GM12878 (cell line): ENCODE measurements around the gene CAMK2B.

Source experiments
- EED ChIP-seq: sonication (generic); IDR thresholded peaks from 2 replicates; pipeline ENCODE4 v1.6.1; 2016; ENCODE audit warnings: antibody characterized with exemption, low read depth
- EP300 ChIP-seq, 2 experiments: fragments of 150-350 bp in 1 of 2; IDR thresholded peaks; 2 replicates each; pipeline ENCODE4 v1.6.1; 2011 to 2012; ENCODE audit warnings: low read depth in 2 of 2, low read length in 2 of 2, borderline replicate concordance in 1 of 2, improper control_type of control experiment in 1 of 2, inconsistent platforms in 1 of 2; ENCODE audit not compliant: control insufficient read depth in 1 of 2
- PAX5 ChIP-seq: IDR thresholded peaks from 2 replicates; pipeline ENCODE4 v1.6.1; 2011; ENCODE audit warnings: low read depth, low read length, borderline replicate concordance
- POLR2A ChIP-seq: IDR thresholded peaks from 2 replicates; pipeline ENCODE4 v1.6.1; 2011; ENCODE audit warnings: low read depth, mild to moderate bottlenecking, low read length
- POLR2AphosphoS5 ChIP-seq: IDR thresholded peaks from 2 replicates; pipeline ENCODE4 v1.6.1; 2011; ENCODE audit warnings: mild to moderate bottlenecking, low read length, inconsistent platforms
- SRF ChIP-seq, 2 experiments: IDR thresholded peaks; 2 replicates each; pipeline ENCODE4 v1.6.1; 2011; ENCODE audit warnings: low read depth in 2 of 2, low read length in 2 of 2, mild to moderate bottlenecking in 1 of 2, moderate library complexity in 1 of 2
- TF ChIP-seq, protein P1 (sequence below): IDR thresholded peaks from 2 replicates; pipeline ENCODE4 v1.6.1; 2011; ENCODE audit warnings: low read depth, low read length, improper control_type of control experiment, borderline replicate concordance
- TF ChIP-seq, protein P2 (sequence below), 3 experiments: IDR thresholded peaks in 2 of 3; conservative IDR thresholded peaks in 1 of 3; 2 replicates each; pipeline ENCODE4 v1.5.1; 2011; ENCODE audit warnings: low read depth in 3 of 3, low read length in 3 of 3, mild to moderate bottlenecking in 3 of 3, control low read depth in 2 of 3, moderate library complexity in 2 of 3, inconsistent platforms in 1 of 3, mixed read lengths in 1 of 3; ENCODE audit not compliant: control insufficient read depth in 2 of 3, insufficient read depth in 1 of 3; ENCODE audit errors: extremely low read depth in 1 of 3

DNA sequence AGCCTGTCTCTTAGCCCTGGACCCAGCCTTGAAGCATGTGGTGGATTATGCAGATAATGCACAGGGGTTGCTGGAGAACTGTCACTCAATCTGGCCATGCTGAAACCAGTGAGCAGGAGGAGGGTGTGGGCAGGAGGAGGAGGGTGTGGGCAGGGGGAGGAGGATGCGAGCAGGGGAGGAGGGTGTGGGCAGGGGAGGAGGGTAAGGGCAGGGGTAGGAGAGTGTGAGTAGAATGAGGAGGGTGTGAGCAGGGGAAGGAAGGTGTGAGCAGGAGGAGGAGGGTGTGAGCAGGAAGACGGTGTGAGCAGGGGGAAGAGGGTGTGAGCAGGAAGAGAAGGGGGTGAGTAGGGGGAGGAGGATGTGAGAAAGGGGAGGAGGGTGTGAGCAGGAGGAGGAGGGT lies 18.8 kb downstream of the CAMK2B start:
- TF ChIP-seq, protein P1, sequence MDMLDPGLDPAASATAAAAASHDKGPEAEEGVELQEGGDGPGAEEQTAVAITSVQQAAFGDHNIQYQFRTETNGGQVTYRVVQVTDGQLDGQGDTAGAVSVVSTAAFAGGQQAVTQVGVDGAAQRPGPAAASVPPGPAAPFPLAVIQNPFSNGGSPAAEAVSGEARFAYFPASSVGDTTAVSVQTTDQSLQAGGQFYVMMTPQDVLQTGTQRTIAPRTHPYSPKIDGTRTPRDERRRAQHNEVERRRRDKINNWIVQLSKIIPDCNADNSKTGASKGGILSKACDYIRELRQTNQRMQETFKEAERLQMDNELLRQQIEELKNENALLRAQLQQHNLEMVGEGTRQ: no peak
- TF ChIP-seq POLR2A (no peak), PAX5 (no peak), SRF (IDR thresholded peaks at IDR 0.05; ENCODE audit: low read depth in 2 of 2, low read length in 2 of 2) (no peak), EED (no peak), EP300 (IDR thresholded peaks at IDR 0.05; ENCODE audit: borderline replicate concordance in 1 of 2, control insufficient read depth in 1 of 2, low read depth in 2 of 2, low read length in 2 of 2) (no peak), POLR2AphosphoS5 (no peak)
- TF ChIP-seq, protein P2, sequence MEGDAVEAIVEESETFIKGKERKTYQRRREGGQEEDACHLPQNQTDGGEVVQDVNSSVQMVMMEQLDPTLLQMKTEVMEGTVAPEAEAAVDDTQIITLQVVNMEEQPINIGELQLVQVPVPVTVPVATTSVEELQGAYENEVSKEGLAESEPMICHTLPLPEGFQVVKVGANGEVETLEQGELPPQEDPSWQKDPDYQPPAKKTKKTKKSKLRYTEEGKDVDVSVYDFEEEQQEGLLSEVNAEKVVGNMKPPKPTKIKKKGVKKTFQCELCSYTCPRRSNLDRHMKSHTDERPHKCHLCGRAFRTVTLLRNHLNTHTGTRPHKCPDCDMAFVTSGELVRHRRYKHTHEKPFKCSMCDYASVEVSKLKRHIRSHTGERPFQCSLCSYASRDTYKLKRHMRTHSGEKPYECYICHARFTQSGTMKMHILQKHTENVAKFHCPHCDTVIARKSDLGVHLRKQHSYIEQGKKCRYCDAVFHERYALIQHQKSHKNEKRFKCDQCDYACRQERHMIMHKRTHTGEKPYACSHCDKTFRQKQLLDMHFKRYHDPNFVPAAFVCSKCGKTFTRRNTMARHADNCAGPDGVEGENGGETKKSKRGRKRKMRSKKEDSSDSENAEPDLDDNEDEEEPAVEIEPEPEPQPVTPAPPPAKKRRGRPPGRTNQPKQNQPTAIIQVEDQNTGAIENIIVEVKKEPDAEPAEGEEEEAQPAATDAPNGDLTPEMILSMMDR (IDR thresholded peaks at IDR 0.05 in 2 of 3, conservative IDR thresholded peaks at IDR 0.05 in 1 of 3; ENCODE audit: control insufficient read depth in 2 of 3, extremely low read depth in 1 of 3, insufficient read depth in 1 of 3, low read depth in 3 of 3, low read length in 3 of 3): no peak
